HepG2 (cell line): ENCODE data around the gene PSMA2. TPM values are rescaled to one million over a fixed set of nuclear protein-coding genes. Genes with fewer than 3 reads are reported as not detected.
A peak's percentile ranks its signal among the peaks of the same experiment; 100 is the strongest.

ENCODE experiments used
- ATAC-seq: fragments of 200-7000 bp; cut with Tn5 transposase; 3 replicates; pipeline ENCODE4 v1.9.1; 2020; ENCODE audit warnings: mild to moderate bottlenecking, moderate library complexity
- Bru-seq: library from RNA; stranded (reverse); fragments of 400-500 nt; gene quantifications from one replicate; lab custom pipeline; 2021; lab: Mats Ljungman, UMichigan
- BruChase-seq, 2 experiments: library from RNA; stranded (reverse); fragments of 400-500 nt; gene quantifications; one replicate each; lab custom pipeline; 2021; lab: Mats Ljungman, UMichigan
- BruUV-seq: library from RNA; stranded (reverse); fragments of 400-500 nt; replicated peaks from 2 replicates; lab custom pipeline; 2021; lab: Mats Ljungman, UMichigan
- CTCF ChIA-PET: fragments of 300-600 bp; formaldehyde crosslinking; extraction: SDS; loops from one replicate; lab custom pipeline; 2021; ENCODE audit warnings: low total read pairs, inconsistent platforms, low intra/inter-chr PET ratio; lab: Yijun Ruan, JAX
- POLR2A ChIA-PET: fragments of 350-600 bp; sonication (Branson Sonifier 250); formaldehyde crosslinking; loops from one replicate; lab custom pipeline; 2020; ENCODE audit warnings: antibody characterized with exemption, inconsistent platforms; lab: Yijun Ruan, JAX
- DNase-seq: peaks from one replicate; pipeline ENCODE4 v3.0.0-alpha.2; 2015; ENCODE audit warnings: low spot score
- FAIRE-seq: peaks from 3 replicates; lab custom pipeline; 2011; peaks lifted over from hg19 to GRCh38; lab: Jason Lieb, UNC
- H2AFZ ChIP-seq: one replicate; pipeline ENCODE4 v1.6.1; 2011; ENCODE audit warnings: low read length, inconsistent platforms
- H3K27ac ChIP-seq: fragments of 300-600 bp; 3 replicates; pipeline ENCODE4 v1.8.0; 2011; ENCODE audit warnings: mixed run types, mild to moderate bottlenecking, mixed read lengths, low read length, inconsistent platforms; ENCODE audit not compliant: insufficient read depth; ENCODE audit errors: extremely low read length
- H3K27me3 ChIP-seq, 2 experiments: fragments of 200-600 bp in 1 of 2; 2 replicates in 1 of 2; 3 replicates in 1 of 2; pipeline versions ENCODE4 v1.6.0 to v1.8.0; 2011; ENCODE audit warnings: low read length in 2 of 2, mild to moderate bottlenecking in 2 of 2, moderate library complexity in 2 of 2, inconsistent platforms in 1 of 2; ENCODE audit not compliant: insufficient read depth in 2 of 2, control insufficient read depth in 1 of 2
- H3K36me3 ChIP-seq, 2 experiments: fragments of 200-600 bp in 1 of 2; replicated peaks in 1 of 2; 2 replicates in 1 of 2; 3 replicates in 1 of 2; pipeline versions ENCODE4 v1.5.1 to v1.8.0; 2011; ENCODE audit warnings: low read length in 2 of 2, inconsistent platforms in 1 of 2; ENCODE audit not compliant: insufficient read depth in 2 of 2, control insufficient read depth in 1 of 2
- H3K4me1 ChIP-seq: 2 replicates; pipeline ENCODE4 v1.5.1; 2012; ENCODE audit warnings: low read length, inconsistent platforms; ENCODE audit not compliant: insufficient read depth
- H3K4me2 ChIP-seq: 2 replicates; pipeline ENCODE4 v1.6.0; 2011; ENCODE audit warnings: low read depth, low read length, inconsistent platforms
- H3K4me3 ChIP-seq, 3 experiments: fragments of 200-600 bp in 1 of 3; sonication (generic), shearing (Covaris generic) in 1 of 3; replicated peaks in 1 of 3; 2 replicates each; pipeline ENCODE4 v1.5.1; 2011 to 2016; ENCODE audit warnings: low read length in 3 of 3, inconsistent platforms in 2 of 3, low read depth in 2 of 3, mild to moderate bottlenecking in 2 of 3, control low read depth in 1 of 3, mixed read lengths in 1 of 3; ENCODE audit not compliant: insufficient read depth in 1 of 3
- H3K79me2 ChIP-seq: one replicate; pipeline ENCODE4 v1.6.1; 2011; ENCODE audit warnings: low read length, inconsistent platforms; ENCODE audit not compliant: insufficient read depth
- H3K9ac ChIP-seq: 2 replicates; pipeline ENCODE4 v1.6.0; 2011; ENCODE audit warnings: mild to moderate bottlenecking, low read depth, low read length, inconsistent platforms; ENCODE audit not compliant: insufficient read depth
- H3K9me3 ChIP-seq: 2 replicates; pipeline ENCODE4 v1.5.1; 2012; ENCODE audit warnings: mild to moderate bottlenecking, low read length
- H4K20me1 ChIP-seq: 2 replicates; pipeline ENCODE4 v1.6.0; 2011; ENCODE audit warnings: inconsistent platforms, mild to moderate bottlenecking, low read length, moderate library complexity; ENCODE audit not compliant: insufficient read depth
- RELA ChIP-seq: sonication (generic); formaldehyde crosslinking; IDR thresholded peaks from 2 replicates; pipeline ENCODE4 v1.4.0; 2020; ENCODE audit warnings: missing genetic modification reagents
- YEATS4 ChIP-seq: sonication (generic); formaldehyde crosslinking; IDR thresholded peaks from 2 replicates; pipeline ENCODE4 v1.4.0; 2020; ENCODE audit warnings: missing genetic modification reagents, borderline replicate concordance
- ZNF24 ChIP-seq: fragments of 450-650 bp; IDR thresholded peaks from 2 replicates; pipeline ENCODE4 v1.6.1; 2017; ENCODE audit warnings: antibody characterized with exemption, mild to moderate bottlenecking
- ZNF331 ChIP-seq: sonication (generic); formaldehyde crosslinking; IDR thresholded peaks from 2 replicates; pipeline ENCODE4 v1.4.0; 2020; ENCODE audit warnings: missing genetic modification reagents
- WGBS: methylation state at CpG from one replicate; pipeline ENCODE4 v1.1.6; 2017; ENCODE audit warnings: low lambda C conversion rate; 5-methylcytosine and 5-hydroxymethylcytosine counted together
- in situ Hi-C: cut with HindIII; loops from 2 replicates; pipeline ENCODE4 v1.10.0; 2017; ENCODE audit warnings: low pct_unique_long_range_greater_than_20kb; ENCODE audit not compliant: extremely low pct_ligation_motif_present
- intact Hi-C: fragments of 100-400 bp; cut with micrococcal nuclease; formaldehyde crosslinking; loops from one replicate; pipeline ENCODE4 v1.10.0; 2022; ENCODE audit not compliant: unreplicated experiment
- long read RNA-seq, 2 experiments: library from RNA in 1 of 2; library from polyadenylated mRNA in 1 of 2; stranded (forward) in 1 of 2; unstranded in 1 of 2; transcript quantifications; one replicate each; pipeline ENCODE4 v2.0.0, GENCODE V29; 2019 to 2022
- polyA minus RNA-seq, 3 experiments: library from RNA; depleted of rRNA, polyadenylated mRNA; stranded (reverse); fragments of >200 nt; gene quantifications; 2 replicates each; pipeline ENCODE4 v1.2.3, GENCODE V29; 2011; ENCODE audit warnings: low replicate concordance in 1 of 3
- polyA plus RNA-seq, 8 experiments: library from polyadenylated mRNA; depleted of rRNA in 3 of 8; stranded (reverse) in 7 of 8; unstranded in 1 of 8; fragments of >200 nt; fragmentation: Illumina TruSeq in 4 of 8; extraction: Trizol in 4 of 8; gene quantifications; 2 replicates each; pipeline versions ENCODE4 v1.2.1 to v1.2.3, GENCODE V29; 2011 to 2016; ENCODE audit warnings: low read depth in 4 of 8, missing spikeins in 1 of 8, mixed read lengths in 1 of 8; ENCODE audit not compliant: insufficient read depth in 1 of 8
- total RNA-seq, 5 experiments: library from RNA; depleted of rRNA; stranded (reverse); fragments of >200 nt; fragmentation: Illumina TruSeq; extraction: Trizol; gene quantifications; 2 replicates each; pipeline ENCODE4 v1.2.3, GENCODE V29; 2016; ENCODE audit warnings: low read depth in 1 of 5
- TF ChIP-seq, protein P1 (sequence below), 2 experiments: fragments of 450-650 bp in 1 of 2; sonication (generic) in 1 of 2; formaldehyde crosslinking in 1 of 2; IDR thresholded peaks; 2 replicates each; pipeline versions ENCODE4 v1.6.1 to v1.8.0; 2016 to 2022; ENCODE audit warnings: antibody characterized with exemption in 1 of 2, mild to moderate bottlenecking in 1 of 2, missing genetic modification reagents in 1 of 2

PSMA2 gene
- total RNA-seq (2016; rRNA removed; fragmentation: Illumina TruSeq; extraction: Trizol) (266 and 383 TPM in 2 replicates), polyA plus RNA-seq (2011; rRNA removed) (76.8 and 125 TPM in 2 replicates), polyA minus RNA-seq (2011; rRNA and poly(A)+ RNA removed; ENCODE audit: low replicate concordance) (14.4 and 18.8 TPM in 2 replicates), Bru-seq, nascent RNA (percentile 91 among the genes with signal in this experiment), BruChase-seq, experiment 1, labeled RNA remaining after a 6-hour chase (percentile 97 among the genes with signal in this experiment), BruChase-seq, experiment 2, labeled RNA remaining after a 2-hour chase (percentile 92 among the genes with signal in this experiment)
- total RNA-seq (2016; cell fraction: cytosol; rRNA removed; fragmentation: Illumina TruSeq; extraction: Trizol; ENCODE audit: low read depth): 61.3 and 61.8 TPM in 2 replicates
- 256 and 402 TPM in 2 replicates for total RNA-seq (2016; cell fraction: insoluble cytoplasmic fraction; rRNA removed; fragmentation: Illumina TruSeq; extraction: Trizol)
- 95.4 and 107 TPM in 2 replicates for total RNA-seq (2016; cell fraction: membrane; rRNA removed; fragmentation: Illumina TruSeq; extraction: Trizol)
- total RNA-seq (2016; cell fraction: nucleus; rRNA removed; fragmentation: Illumina TruSeq; extraction: Trizol): 88.0 and 90.0 TPM in 2 replicates
- polyA plus RNA-seq (2011; cell fraction: cytosol; rRNA removed): 66.2 and 82.5 TPM in 2 replicates
- 17.0 and 19.6 TPM in 2 replicates for polyA plus RNA-seq (2011; cell fraction: nucleus; rRNA removed)
- polyA plus RNA-seq (2012): 114 and 146 TPM in 2 replicates
- 58.3 and 63.3 TPM in 2 replicates for polyA plus RNA-seq (2016; cell fraction: cytosol; fragmentation: Illumina TruSeq; extraction: Trizol; ENCODE audit: low read depth)
- polyA plus RNA-seq (2016; cell fraction: insoluble cytoplasmic fraction; fragmentation: Illumina TruSeq; extraction: Trizol; ENCODE audit: low read depth): 295 and 339 TPM in 2 replicates
- polyA plus RNA-seq (2016; cell fraction: membrane; fragmentation: Illumina TruSeq; extraction: Trizol; ENCODE audit: low read depth): 78.4 and 83.3 TPM in 2 replicates
- polyA plus RNA-seq (2016; cell fraction: nucleus; fragmentation: Illumina TruSeq; extraction: Trizol; ENCODE audit: insufficient read depth, low read depth): 125 and 126 TPM in 2 replicates
- 33.7 and 36.6 TPM in 2 replicates for polyA minus RNA-seq (2011; cell fraction: cytosol; rRNA and poly(A)+ RNA removed)
- 23.6 and 27.7 TPM in 2 replicates for polyA minus RNA-seq (2011; cell fraction: nucleus; rRNA and poly(A)+ RNA removed)
- long read RNA-seq, experiment 1, transcript PSMA2-201 (8 exons, 1,487 nt): major isoform, 411 of 425 reads
- long read RNA-seq, experiment 1, transcript PSMA2-204 (6 exons, 683 nt): minor isoform, 5 of 425 reads
- long read RNA-seq, experiment 1, partial matches to known transcripts: 9 of 425 reads
- long read RNA-seq, experiment 1, other reads (novel, unspliced or antisense): 0 of 425 reads
- long read RNA-seq, experiment 2, transcript PSMA2-201 (8 exons, 1,487 nt): major isoform, 150 of 189 reads
- long read RNA-seq, experiment 2, partial matches to known transcripts: 32 of 189 reads
- long read RNA-seq, experiment 2, other reads (novel, unspliced or antisense): 3 of 189 reads

GRCh38 chr7:42931834-42932651, at the start of gene PSMA2, which contains the start of gene MRPL32:
Gene PSMA2 (minus strand): TSS chr7:42932174. CDS start chr7:42932158, 16 bp downstream.
Gene MRPL32 (plus strand): TSS chr7:42932376. CDS start chr7:42932387, 11 bp downstream.
- peak within 1 kb of the TSS; percentile 73 for H2AFZ ChIP-seq
- peak; percentile 97 for DNase-seq
- no peaks in the 10 kb centered on the region for H3K9me3 ChIP-seq
- CTCF ChIA-PET: no interaction called here
- H3K36me3 ChIP-seq: peaks cover 2 to 19% of the 10 kb centered on the region in 2 experiments; a peak in 4 of 5 replicates
- H3K4me1 ChIP-seq: peaks cover 55% of the 10 kb centered on the region
- WGBS: 2% methylated on average over 36 of the region's 56 CpGs
- POLR2A ChIA-PET: interaction anchor here (0.8 to 4.4 kb wide), 18 partner anchors 8 to 991 kb away, joined by 3 to 22 read pairs (median 4); partner anchors contain the start of genes C7orf25 and STK17A
- peak within 1 kb of the TSS; percentile 91 for H3K9ac ChIP-seq
- in situ Hi-C loops (no loop called here), intact Hi-C loops (loop anchor here (1.0 to 2.0 kb wide), 2 partner anchors 20 to 43 kb away; partner anchors contain the start of gene C7orf25)
- peak within 1 kb of the TSS; percentile 85 for H3K4me2 ChIP-seq
- FAIRE-seq: peak; percentile 87
- H3K27ac ChIP-seq: peak within 1 kb of the TSS; percentile 76
- H3K27me3 ChIP-seq: no peaks in the 10 kb centered on the region; a peak in 1 of 5 replicates
- H4K20me1 ChIP-seq: peaks cover 20% of the 10 kb centered on the region
- H3K4me3 ChIP-seq: peak within 1 kb of the TSS; percentile 85 to 97 (median 94)
- ATAC-seq: peak; percentile 100
- peaks cover 69% of the 10 kb centered on the region for H3K79me2 ChIP-seq
- BruUV-seq: no TSS peak
- TF ChIP-seq YEATS4 (CRISPR knock-in tag) (peak; percentile 70), RELA (no peak), ZNF24 (no peak), ZNF331 (CRISPR knock-in tag) (peak; percentile 51)
- TF ChIP-seq, protein P1, sequence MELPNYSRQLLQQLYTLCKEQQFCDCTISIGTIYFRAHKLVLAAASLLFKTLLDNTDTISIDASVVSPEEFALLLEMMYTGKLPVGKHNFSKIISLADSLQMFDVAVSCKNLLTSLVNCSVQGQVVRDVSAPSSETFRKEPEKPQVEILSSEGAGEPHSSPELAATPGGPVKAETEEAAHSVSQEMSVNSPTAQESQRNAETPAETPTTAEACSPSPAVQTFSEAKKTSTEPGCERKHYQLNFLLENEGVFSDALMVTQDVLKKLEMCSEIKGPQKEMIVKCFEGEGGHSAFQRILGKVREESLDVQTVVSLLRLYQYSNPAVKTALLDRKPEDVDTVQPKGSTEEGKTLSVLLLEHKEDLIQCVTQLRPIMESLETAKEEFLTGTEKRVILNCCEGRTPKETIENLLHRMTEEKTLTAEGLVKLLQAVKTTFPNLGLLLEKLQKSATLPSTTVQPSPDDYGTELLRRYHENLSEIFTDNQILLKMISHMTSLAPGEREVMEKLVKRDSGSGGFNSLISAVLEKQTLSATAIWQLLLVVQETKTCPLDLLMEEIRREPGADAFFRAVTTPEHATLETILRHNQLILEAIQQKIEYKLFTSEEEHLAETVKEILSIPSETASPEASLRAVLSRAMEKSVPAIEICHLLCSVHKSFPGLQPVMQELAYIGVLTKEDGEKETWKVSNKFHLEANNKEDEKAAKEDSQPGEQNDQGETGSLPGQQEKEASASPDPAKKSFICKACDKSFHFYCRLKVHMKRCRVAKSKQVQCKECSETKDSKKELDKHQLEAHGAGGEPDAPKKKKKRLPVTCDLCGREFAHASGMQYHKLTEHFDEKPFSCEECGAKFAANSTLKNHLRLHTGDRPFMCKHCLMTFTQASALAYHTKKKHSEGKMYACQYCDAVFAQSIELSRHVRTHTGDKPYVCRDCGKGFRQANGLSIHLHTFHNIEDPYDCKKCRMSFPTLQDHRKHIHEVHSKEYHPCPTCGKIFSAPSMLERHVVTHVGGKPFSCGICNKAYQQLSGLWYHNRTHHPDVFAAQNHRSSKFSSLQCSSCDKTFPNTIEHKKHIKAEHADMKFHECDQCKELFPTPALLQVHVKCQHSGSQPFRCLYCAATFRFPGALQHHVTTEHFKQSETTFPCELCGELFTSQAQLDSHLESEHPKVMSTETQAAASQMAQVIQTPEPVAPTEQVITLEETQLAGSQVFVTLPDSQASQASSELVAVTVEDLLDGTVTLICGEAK (IDR thresholded peaks at IDR 0.05): no peak
- TF ChIP-seq, protein P1 (CRISPR knock-in tag; IDR thresholded peaks at IDR 0.05): peak; percentile 76
